ENCODE data around the gene OSBPL10. TPM values are rescaled to one million over a fixed set of nuclear protein-coding genes. Genes with fewer than 3 reads are reported as not detected.

Gene OSBPL10
- total RNA-seq, 1 donor from 2014 or later = 18.9 TPM

DNA sequence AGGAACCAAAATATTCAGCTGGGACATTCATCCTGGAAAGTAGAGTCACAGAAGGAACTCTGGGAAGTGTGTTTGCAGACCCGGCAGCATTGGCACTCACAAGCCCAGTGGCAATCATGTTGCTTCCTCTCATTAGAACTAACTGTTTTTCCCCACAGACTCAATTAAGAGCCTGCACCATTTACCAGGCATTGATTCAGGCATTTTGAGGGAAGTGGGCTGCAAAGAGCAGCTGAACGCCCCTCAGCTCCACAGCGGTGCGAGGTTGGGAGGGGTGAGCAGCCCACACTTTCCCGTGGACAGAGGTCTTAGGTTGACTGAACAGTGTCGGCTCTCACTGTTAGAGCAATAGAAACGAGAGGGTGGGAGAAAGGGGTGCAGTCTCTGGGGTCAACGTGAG lies 304.5 kb downstream of the OSBPL10 start:
- no peak for DNase-seq (ENCODE audit: low spot score)

DNA sequence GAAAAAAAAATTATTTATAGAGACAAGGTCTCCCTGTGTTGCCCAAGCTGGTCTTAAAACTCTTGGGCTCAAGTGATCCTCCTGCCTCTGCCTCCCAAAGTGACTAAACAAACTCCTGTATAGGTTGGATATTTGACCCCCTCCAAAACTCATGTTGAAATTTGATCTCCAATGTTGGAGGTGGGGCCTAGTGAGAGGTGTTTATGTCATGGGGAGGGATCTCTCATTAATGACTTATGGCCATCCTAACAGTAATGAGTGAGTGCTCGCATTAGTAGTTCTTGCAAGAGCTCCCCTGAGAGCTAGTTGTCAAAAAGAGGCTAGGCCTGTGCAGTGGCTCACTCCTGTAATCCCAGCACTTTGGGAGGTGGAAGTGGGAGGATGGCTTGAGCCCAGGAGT lies 307.1 kb downstream of the OSBPL10 start:
- DNase-seq (ENCODE audit: low spot score) = no peak

DNA sequence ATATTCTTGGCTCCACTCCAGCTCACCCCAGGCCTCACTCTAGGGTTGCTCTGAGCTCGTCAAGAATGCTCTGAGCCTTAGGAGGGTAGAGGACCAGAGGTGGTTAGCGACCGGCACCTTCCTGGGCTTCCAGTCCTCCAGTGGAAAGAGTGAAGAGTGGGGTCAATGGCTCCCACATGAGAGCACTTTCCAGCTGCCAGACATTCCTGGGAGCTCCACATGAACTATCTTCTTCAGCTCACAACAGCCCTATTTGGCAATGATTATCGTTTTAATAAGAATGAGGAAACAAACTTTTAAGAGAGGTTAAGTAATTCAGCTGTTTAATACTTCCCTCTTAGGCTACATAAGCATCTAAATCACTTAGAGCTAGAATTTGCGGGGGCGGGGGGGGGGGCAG lies 309.1 kb downstream of the OSBPL10 start:
- no peak for DNase-seq (ENCODE audit: low spot score)

DNA sequence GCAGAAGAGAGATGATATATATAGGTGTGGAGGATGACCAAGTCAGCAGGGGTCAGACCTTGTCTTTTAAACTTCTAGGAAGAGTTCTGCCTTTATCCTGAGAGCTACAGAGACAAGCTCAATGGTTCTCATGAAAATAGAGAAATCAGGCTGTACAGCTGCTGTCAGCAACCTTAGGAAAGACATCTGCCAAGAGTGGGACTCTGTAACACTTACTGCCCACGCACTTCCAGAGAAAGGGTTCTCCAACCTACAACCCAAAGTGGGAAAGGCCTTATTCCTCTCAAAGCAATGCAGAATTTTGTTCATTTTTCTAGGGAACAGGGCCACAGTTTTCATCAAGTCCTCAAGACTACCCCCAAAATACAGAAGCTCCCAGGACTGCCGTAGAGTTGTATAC lies 309.6 kb downstream of the OSBPL10 start:
- no peak for DNase-seq (ENCODE audit: low spot score)

DNA sequence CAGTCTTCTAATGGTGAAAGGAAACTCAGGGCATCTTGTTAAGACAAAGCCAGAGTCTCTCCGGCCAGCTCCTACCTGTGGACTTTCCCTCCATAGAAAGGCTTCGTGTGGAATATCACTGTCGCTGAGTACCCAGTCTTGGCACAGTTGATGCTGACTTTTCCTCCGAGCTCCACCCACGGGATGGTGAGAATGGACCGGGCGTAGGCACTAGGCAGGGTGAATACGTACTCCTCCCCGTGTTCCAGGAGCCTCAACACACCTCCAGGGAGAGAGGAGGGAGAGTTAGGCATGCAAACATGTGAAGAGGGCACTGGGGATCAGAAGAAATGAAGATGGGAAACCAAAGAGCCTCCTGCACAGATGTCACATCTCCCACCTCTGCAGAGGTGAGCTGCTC lies 310.3 kb downstream of the OSBPL10 start:
- DNase-seq (ENCODE audit: low spot score) = no peak

- DNase-seq (ENCODE audit: low spot score) = no peak
Measured at GRCh38 chr3:31670136-31670535, 310.9 kb downstream of the OSBPL10 start.

- DNase-seq (ENCODE audit: low spot score) = no peak
Measured at GRCh38 chr3:31668242-31668641, 312.8 kb downstream of the OSBPL10 start.

GRCh38 chr3:31667582-31667981 lies 313.5 kb downstream of the OSBPL10 start:
- no peak for DNase-seq (ENCODE audit: low spot score)

DNA sequence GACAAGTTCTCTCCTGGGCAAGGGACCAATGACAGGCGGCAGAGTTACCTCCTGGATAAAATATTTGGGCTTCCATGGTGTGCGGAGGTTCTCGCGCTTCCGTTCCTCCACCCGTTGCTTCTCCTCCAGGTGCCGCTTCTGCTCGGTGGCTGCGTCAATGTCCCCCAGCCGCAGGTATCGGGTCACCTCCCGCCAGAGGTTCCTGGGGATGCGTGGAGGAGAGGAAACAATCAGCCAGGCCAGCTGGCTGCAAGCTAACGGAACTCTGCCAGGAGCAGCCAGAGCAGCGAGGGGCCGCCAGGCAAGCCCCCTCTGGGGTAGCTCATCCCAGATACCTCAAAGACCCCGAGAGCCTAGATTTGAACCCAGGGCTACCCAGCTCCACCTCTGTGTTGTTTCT lies 317.0 kb downstream of the OSBPL10 start:
- DNase-seq (ENCODE audit: low spot score) = no peak

DNA sequence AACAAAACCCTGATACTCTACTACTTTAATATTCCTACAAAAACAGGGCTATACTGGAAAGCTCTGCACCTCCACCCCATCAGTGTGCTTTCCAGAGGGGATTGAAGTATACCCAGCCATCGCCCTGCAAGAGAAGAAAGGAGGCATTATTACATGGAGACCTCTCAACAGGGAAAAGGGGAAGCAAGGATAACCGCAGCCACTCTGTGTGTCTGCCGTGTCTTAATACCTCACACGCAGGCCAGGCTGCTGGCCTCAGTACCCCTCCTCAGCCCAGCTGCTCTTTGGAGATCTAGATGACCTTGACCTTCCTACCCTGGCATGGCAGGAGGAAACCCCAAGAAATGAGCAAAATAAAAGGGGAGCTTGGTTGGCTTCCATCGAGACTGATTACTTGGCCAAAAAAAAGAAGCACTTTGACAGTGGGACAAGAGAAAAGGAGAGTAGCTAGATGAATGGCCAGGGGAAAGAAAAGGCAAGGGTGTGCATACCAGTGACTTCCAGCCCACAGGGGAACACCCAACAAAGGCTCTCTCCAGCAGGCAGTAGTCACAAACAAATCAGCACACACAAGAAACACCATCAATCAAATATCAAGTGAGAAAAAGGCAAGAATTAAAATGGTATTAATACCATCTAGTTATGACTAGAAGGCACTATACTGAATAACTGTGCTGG lies 318.9 kb downstream of the OSBPL10 start:
- no peak for DNase-seq (ENCODE audit: low spot score)

GRCh38 chr3:31661286-31661685 lies 319.8 kb downstream of the OSBPL10 start:
- no peak for DNase-seq (ENCODE audit: low spot score)

DNA sequence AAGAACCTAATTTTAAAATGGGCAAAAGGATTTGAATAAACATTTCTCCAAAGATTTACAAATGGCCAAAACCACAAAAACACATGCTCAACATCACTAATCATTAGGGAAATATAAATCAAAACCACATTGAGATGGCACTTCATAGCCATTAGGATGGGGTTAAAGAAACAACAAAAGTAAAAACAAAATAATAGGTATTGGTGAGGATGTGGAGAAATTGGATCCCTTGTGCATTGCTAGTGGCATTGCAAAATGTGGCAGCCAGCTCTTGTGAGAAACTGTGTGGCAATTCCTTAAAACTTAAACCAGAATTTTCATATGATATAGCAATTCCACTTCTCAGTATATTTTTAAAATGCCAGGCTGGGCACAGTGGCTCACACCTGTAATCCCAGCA lies 321.8 kb downstream of the OSBPL10 start:
- DNase-seq (ENCODE audit: low spot score) = no peak

GRCh38 chr3:31654998-31655397 lies 326.1 kb downstream of the OSBPL10 start:
- no peak for DNase-seq (ENCODE audit: low spot score)

GRCh38 chr3:31653464-31653863 lies 327.6 kb downstream of the OSBPL10 start:
- no peak for DNase-seq (ENCODE audit: low spot score)

- no peak for DNase-seq (ENCODE audit: low spot score)
Measured at GRCh38 chr3:31652296-31652695, 328.8 kb downstream of the OSBPL10 start.

GRCh38 chr3:31648286-31648968 lies 332.6 kb downstream of the OSBPL10 start:
- DNase-seq (ENCODE audit: low spot score) = no peak

GRCh38 chr3:31645256-31645655 lies 335.8 kb downstream of the OSBPL10 start:
- DNase-seq (ENCODE audit: low spot score) = no peak

- DNase-seq (ENCODE audit: low spot score) = no peak
Measured at GRCh38 chr3:31639828-31640227, 341.2 kb downstream of the OSBPL10 start.

GRCh38 chr3:31636694-31637442 lies 344.2 kb downstream of the OSBPL10 start:
- DNase-seq (ENCODE audit: low spot score) = no peak

- no peak for DNase-seq (ENCODE audit: low spot score)
Measured at GRCh38 chr3:31636049-31636448, 345.0 kb downstream of the OSBPL10 start.

- DNase-seq (ENCODE audit: low spot score) = no peak
Measured at GRCh38 chr3:31635545-31635944, 345.5 kb downstream of the OSBPL10 start.

DNA sequence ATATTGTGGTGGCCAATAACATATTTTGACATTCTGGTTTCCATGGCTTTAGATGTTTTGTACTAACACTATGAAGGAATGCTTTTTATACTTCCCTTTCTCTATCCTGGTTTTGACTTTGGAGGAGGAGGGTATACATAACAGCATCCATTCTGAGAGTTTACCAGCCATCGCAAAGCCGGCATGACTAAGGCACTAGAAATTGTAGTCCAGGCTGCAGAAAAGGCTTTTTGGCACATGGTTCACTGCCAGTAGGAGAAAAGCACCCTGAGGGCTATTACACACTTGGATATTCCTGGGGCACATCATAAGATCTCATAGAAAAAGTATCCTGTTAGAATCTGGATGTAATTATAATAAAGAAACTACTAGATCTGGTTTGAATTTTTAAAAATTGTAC lies 346.6 kb downstream of the OSBPL10 start:
- DNase-seq (ENCODE audit: low spot score) = no peak
